GM12801 (cell line): ENCODE data around the gene RPS15.

ENCODE experiments used
- CTCF ChIP-seq: IDR thresholded peaks from one replicate; pipeline ENCODE4 v1.5.1; 2011; ENCODE audit warnings: control low read depth; ENCODE audit not compliant: insufficient read length; ENCODE audit errors: extremely low read depth

RPS15 gene

GRCh38 chr19:1466461-1467214 lies 28.4 kb downstream of the RPS15 start:
- no peak for TF ChIP-seq CTCF

- no peak for TF ChIP-seq CTCF
Observed at GRCh38 chr19:1467215-1467489, 29.0 kb downstream of the RPS15 start.

- TF ChIP-seq CTCF, result no peak
Observed at GRCh38 chr19:1467490-1468273, 29.5 kb downstream of the RPS15 start.

GRCh38 chr19:1468274-1468820 lies 30.2 kb downstream of the RPS15 start:
- no peak for TF ChIP-seq CTCF

- TF ChIP-seq CTCF, result no peak
Observed at GRCh38 chr19:1468821-1469254, 30.6 kb downstream of the RPS15 start.

- no peak for TF ChIP-seq CTCF
Observed at GRCh38 chr19:1469255-1470054, 31.3 kb downstream of the RPS15 start.

GRCh38 chr19:1470055-1470304 lies 31.8 kb downstream of the RPS15 start:
- TF ChIP-seq CTCF, result no peak
